Ovary (tissue), 9 donors: ENCODE measurements around the gene CACFD1. TPM values are rescaled to one million over a fixed set of nuclear protein-coding genes. Genes with fewer than 3 reads are reported as not detected.

Source experiments
- DNase-seq, 5 donors: peaks; one replicate each; pipeline ENCODE4 v3.0.0-alpha.2; 2019 to 2020
- H3K27ac ChIP-seq, 2 donors: fragments of 200-600 bp; one replicate each; pipeline versions ENCODE4 v1.5.1 to v1.8.0; 2019 to 2022
- H3K27me3 ChIP-seq: fragments of 200-600 bp; one replicate; pipeline ENCODE4 v1.8.0; 2022
- H3K36me3 ChIP-seq: fragments of 200-600 bp; sonication (generic); one replicate; pipeline ENCODE4 v1.5.1; 2019
- H3K4me1 ChIP-seq: one replicate; pipeline ENCODE4 v1.8.1; 2013; ENCODE audit warnings: mild to moderate bottlenecking, moderate library complexity; ENCODE audit not compliant: insufficient read depth
- H3K4me3 ChIP-seq: fragments of 200-600 bp; sonication (generic); one replicate; pipeline ENCODE4 v1.5.1; 2017
- H3K9me3 ChIP-seq, 2 donors: fragments of 200-600 bp in 1 of 2; sonication (generic) in 1 of 2; one replicate each; pipeline versions ENCODE4 v1.5.1 to v1.8.1; 2013 to 2019; ENCODE audit warnings: mild to moderate bottlenecking in 1 of 2, moderate library complexity in 1 of 2
- EP300 ChIP-seq: sonication (generic); formaldehyde crosslinking; IDR thresholded peaks from one replicate; pipeline ENCODE4 v1.6.1; 2017; ENCODE audit warnings: antibody characterized with exemption
- POLR2A ChIP-seq: fragments of 450-650 bp; IDR thresholded peaks from one replicate; pipeline ENCODE4 v1.6.1; 2017; ENCODE audit warnings: antibody characterized with exemption, mild to moderate bottlenecking, moderate library complexity
- WGBS, 3 donors: extraction: QIAGEN DNeasy Blood & Tissue Kit in 1 of 3; methylation state at CpG; one replicate each; pipeline versions ENCODE4 v1.1.5 to v1.1.7; 2013 to 2017; 5-methylcytosine and 5-hydroxymethylcytosine counted together
- intact Hi-C, 4 donors: fragments of 100-400 bp; cut with DNase I; formaldehyde crosslinking; loops; one replicate each; pipeline versions ENCODE4 v1.11.0 to v1.15.1; 2022 to 2023
- polyA plus RNA-seq, 2 donors: library from polyadenylated mRNA; stranded (reverse); fragments of 200-250 nt in 1 of 2; fragments of 350-450 nt in 1 of 2; fragmentation: Illumina TruSeq in 1 of 2; extraction: RNeasy Lipid Tissue Mini Kit (QIAGEN cat#74804) in 1 of 2; gene quantifications; one replicate each; pipeline ENCODE4 v1.2.3, GENCODE V29; 2013 to 2014
- total RNA-seq, 7 donors: library from RNA; depleted of rRNA in 2 of 7; stranded (reverse); fragments of >200 nt in 2 of 7; fragmentation: NEBNext Ultra II Directional in 3 of 7; extraction: Animal tissue kit (Norgen Biotek cat#: 25700) in 3 of 7; gene quantifications; one replicate each; pipeline versions ENCODE4 v1.1.0 to v1.2.4, GENCODE V29; 2016 to 2023
- TF ChIP-seq, protein P1 (sequence below), 3 donors: fragments of 450-650 bp in 2 of 3; fragments of 200-600 bp in 1 of 3; IDR thresholded peaks; one replicate each; pipeline versions ENCODE4 v1.5.1 to v1.8.0; 2016 to 2022; ENCODE audit warnings: antibody characterized with exemption in 3 of 3, mild to moderate bottlenecking in 1 of 3
- donor health status: DM: no; HTN: no; CAD: no; lungs with moderate emphysema.
- donor health status: DM: no; HTN: no; CAD: no.
- donor health status: Bipolar disorder and iron deficiency.
- donor health status: DM: yes; HTN: yes; CAD: no.
- donor health status: DM: no; HTN: no; CAD: no.
- donor health status: DM: yes; HTN: yes; CAD: no.

CACFD1 gene
- total and polyA plus RNA-seq, 9 donors, result 1.6 to 23.4 (median 16.0) TPM

DNA sequence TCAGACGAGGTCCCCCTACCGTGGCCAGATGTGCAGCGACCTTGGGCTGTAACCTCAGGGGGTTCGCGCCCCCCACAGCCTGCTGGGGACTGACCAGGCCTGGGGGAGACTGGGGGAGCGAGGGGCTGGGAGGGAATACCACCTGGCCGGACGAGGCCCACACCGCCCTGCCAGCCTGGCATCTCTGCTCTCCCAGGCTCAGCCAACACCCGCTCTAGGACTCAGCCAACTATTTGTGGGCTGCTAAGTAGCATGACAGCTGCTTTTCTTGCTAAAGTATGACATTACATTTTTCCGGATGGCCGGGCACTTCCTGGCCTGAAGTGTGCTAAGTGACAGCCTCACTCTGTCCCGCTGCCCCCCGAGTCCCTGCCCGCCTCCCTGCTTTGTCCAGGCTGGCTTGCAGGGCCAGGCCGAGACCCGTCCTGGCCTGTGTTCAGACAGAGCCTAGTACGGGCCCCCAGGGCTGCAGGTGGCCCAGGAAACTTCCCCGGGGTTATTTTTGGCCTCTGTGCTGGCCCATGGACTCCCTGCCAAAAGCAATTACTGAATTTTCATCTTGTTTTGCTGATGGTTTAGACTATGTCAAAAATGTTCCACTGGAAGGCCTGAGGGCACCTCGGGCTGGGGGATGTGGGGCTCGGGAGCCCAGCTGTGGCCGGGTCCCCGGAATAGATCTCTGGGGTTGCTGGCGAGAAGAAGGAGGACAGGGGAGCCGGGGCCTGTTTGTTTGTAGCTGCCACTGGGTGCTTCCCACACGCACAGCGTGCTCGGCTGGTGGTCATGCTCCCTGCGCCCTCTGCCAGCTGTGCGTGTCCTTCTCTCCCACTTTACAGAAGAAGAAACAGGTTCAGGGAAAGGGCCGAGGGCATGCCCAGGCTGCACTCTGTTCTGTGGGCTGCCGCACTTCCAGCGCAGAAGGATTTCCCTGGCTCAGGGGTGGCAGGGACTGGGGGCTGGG, 32.6 kb downstream of the CACFD1 start:
- intact Hi-C loops, result loop anchor here in 1 of 4 donors (5.0 kb wide), 1 partner anchor 310 kb away; no protein-coding TSS in a partner anchor
- WGBS, 3 donors, result 32 to 49% (median 38%) methylated on average over 31 to 33 of the region's 33 CpGs
- Histone ChIP-seq H3K36me3 (no peaks in the 10 kb centered on the region), H3K4me3 (no peak overlapping the region), H3K4me1 (peaks cover 13% of the 10 kb centered on the region), H3K27me3 (no peaks in the 10 kb centered on the region), H3K27ac (peak overlapping the region in 1 of 2 donors; percentile 35), H3K9me3 (no peaks in the 10 kb centered on the region)
- TF ChIP-seq, protein P1, sequence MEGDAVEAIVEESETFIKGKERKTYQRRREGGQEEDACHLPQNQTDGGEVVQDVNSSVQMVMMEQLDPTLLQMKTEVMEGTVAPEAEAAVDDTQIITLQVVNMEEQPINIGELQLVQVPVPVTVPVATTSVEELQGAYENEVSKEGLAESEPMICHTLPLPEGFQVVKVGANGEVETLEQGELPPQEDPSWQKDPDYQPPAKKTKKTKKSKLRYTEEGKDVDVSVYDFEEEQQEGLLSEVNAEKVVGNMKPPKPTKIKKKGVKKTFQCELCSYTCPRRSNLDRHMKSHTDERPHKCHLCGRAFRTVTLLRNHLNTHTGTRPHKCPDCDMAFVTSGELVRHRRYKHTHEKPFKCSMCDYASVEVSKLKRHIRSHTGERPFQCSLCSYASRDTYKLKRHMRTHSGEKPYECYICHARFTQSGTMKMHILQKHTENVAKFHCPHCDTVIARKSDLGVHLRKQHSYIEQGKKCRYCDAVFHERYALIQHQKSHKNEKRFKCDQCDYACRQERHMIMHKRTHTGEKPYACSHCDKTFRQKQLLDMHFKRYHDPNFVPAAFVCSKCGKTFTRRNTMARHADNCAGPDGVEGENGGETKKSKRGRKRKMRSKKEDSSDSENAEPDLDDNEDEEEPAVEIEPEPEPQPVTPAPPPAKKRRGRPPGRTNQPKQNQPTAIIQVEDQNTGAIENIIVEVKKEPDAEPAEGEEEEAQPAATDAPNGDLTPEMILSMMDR (IDR thresholded peaks at IDR 0.05), result no peak
- TF ChIP-seq POLR2A (no peak), EP300 (no peak)
- peak in 1 of 5 donors; percentile 24 for DNase-seq

DNA sequence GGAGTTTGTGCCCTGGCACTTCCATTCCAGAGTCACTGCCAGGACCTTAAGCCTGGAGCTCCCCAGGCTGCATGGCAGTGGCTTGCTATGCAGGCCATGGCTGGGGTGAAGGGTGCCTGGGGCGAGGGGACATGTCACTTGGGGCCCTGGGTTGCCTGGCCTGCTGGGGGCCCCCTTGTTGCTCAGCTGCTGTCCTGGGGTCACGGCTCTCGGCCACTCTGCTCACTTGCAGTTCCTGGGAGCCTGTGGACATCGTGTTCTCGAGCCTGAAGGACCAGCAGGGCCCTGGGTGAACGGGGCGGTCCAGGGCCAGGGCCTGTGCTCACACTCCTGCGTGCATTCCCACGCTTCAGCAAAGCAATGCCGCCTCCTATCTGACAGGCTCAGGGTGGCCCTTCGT, 33.6 kb downstream of the CACFD1 start:
- H3K27ac ChIP-seq, result no peak overlapping the region
- DNase-seq, result peak in 1 of 5 donors; percentile 25
- no peak overlapping the region for H3K4me3 ChIP-seq
- TF ChIP-seq POLR2A (no peak), EP300 (no peak)
- TF ChIP-seq, protein P1 (IDR thresholded peaks at IDR 0.05), result no peak
- intact Hi-C loops, result loop anchor here in 1 of 4 donors (5.0 kb wide), 1 partner anchor 311 kb away; no protein-coding TSS in a partner anchor
- peaks cover 13% of the 10 kb centered on the region for H3K4me1 ChIP-seq
- H3K27me3 ChIP-seq, result no peaks in the 10 kb centered on the region
- H3K9me3 ChIP-seq, result no peaks in the 10 kb centered on the region
- WGBS, 3 donors, result 89 to 94% (median 91%) methylated on average over 10 to 11 of the region's 11 CpGs
- no peaks in the 10 kb centered on the region for H3K36me3 ChIP-seq

DNA sequence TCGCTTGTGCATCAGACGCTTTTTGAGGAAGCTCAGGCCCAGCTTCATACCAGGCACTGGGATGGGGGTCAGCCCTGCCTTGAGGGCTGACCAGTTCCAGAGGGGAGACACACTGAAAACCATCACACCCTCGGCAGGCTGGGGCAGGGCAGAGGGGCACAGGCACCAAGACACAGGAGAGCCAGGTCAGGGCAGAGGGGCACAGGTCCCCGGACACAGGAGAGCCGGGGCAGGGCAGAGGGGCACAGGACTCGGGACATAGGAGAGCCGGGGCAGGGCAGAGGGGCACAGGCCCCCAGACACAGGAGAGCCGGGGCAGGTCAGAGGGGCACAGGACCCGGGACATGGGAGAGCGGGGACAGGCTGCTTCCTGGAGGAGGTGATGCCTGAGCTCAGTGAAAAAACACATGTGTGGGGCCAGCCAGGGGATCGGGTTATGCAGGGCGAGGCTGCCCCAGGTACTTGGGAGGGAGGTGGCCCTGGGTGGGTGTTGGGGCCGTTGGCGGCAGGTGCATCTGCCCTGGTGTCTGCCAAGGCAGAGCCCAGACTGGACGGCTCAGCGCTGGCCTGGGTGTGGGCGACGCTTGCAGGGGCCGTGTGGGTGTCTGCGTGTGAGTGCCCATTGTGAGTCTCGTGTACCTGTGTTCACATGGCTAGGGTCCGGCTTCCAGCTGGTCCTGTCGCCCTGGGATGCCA, 34.2 kb downstream of the CACFD1 start:
- H3K27ac ChIP-seq, result no peak overlapping the region
- H3K27me3 ChIP-seq, result no peaks in the 10 kb centered on the region
- H3K36me3 ChIP-seq, result no peaks in the 10 kb centered on the region
- intact Hi-C loops, result loop anchor here in 1 of 4 donors (5.0 kb wide), 1 partner anchor 312 kb away; no protein-coding TSS in a partner anchor
- no peaks in the 10 kb centered on the region for H3K9me3 ChIP-seq
- 84 to 91% (median 90%) methylated on average over 23 of the region's 23 CpGs for WGBS, 3 donors
- DNase-seq, result peak in 1 of 5 donors; percentile 21
- peaks cover 13% of the 10 kb centered on the region for H3K4me1 ChIP-seq
- H3K4me3 ChIP-seq, result no peak overlapping the region
- TF ChIP-seq, protein P1 (IDR thresholded peaks at IDR 0.05), result no peak
- TF ChIP-seq POLR2A (no peak), EP300 (no peak)

DNA sequence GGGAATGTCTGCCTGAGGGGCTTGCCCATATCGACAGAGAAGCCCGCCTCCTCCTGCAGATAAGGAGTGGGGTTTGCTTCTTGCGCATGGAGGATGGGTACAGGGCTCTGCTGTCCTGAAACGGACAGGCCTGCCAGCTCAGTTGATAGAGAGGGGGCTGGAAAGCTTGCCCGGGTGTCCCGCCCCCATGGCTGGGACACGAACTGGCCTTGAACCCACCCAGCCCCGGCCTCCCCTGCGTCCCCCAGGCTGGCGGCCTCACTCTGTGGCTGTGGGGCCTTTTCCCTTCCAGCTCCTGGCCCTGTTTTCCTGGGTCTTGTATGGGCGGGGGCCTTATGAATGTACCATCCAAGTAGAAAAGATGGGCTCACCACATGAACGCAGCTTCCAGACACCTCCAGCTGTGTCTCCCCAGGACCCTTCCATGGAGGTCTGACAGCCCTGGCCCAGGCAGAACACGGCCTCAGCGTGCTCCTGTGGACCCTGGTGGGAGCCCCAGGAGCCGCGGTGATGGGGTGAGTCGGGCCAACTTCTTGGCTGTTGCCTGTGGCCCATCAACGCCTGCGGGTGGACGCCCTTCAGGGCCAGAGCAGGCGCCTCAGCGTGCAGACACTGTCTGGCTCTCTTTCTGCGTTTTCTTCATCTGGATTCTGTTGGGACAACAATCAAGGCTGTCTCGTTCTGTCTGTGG, 35.0 kb downstream of the CACFD1 start:
- Histone ChIP-seq H3K27ac (no peak overlapping the region), H3K27me3 (no peaks in the 10 kb centered on the region), H3K4me3 (no peak overlapping the region), H3K9me3 (no peaks in the 10 kb centered on the region), H3K4me1 (peaks cover 13% of the 10 kb centered on the region), H3K36me3 (no peaks in the 10 kb centered on the region)
- peak in 1 of 5 donors; percentile 26 for DNase-seq
- TF ChIP-seq, protein P1 (IDR thresholded peaks at IDR 0.05), result no peak
- TF ChIP-seq EP300 (no peak), POLR2A (no peak)
- intact Hi-C loops, result loop anchor here in 1 of 4 donors (5.0 kb wide), 1 partner anchor 312 kb away; no protein-coding TSS in a partner anchor
- 53 to 73% (median 68%) methylated on average over 22 to 24 of the region's 24 CpGs for WGBS, 3 donors
